H1 (cell line): Measurements from ENCODE around the gene FLNA. TPM values are rescaled to one million over a fixed set of nuclear protein-coding genes. Genes with fewer than 3 reads are reported as not detected.

ENCODE experiments used
- ATF2 ChIP-seq: IDR thresholded peaks from 2 replicates; pipeline ENCODE4 v1.6.1; 2012; ENCODE audit warnings: low read length, inconsistent platforms
- BRCA1 ChIP-seq: IDR thresholded peaks from 2 replicates; pipeline ENCODE4 v1.6.1; 2012; ENCODE audit warnings: low read depth, low read length, improper control_type of control experiment
- RAD21 ChIP-seq, 2 experiments: IDR thresholded peaks in 1 of 2; conservative IDR thresholded peaks in 1 of 2; 2 replicates each; pipeline ENCODE4 v1.6.1; 2011; ENCODE audit warnings: low read depth in 2 of 2, low read length in 2 of 2, improper control_type of control experiment in 1 of 2, inconsistent platforms in 1 of 2, mild to moderate bottlenecking in 1 of 2, moderate library complexity in 1 of 2
- polyA plus RNA-seq, 7 experiments: library from polyadenylated mRNA; depleted of rRNA in 3 of 7; stranded (reverse) in 5 of 7; unstranded in 2 of 7; fragments of >200 nt in 5 of 7; fragments of 200-250 nt in 2 of 7; gene quantifications; 1 replicate in 5 of 7; 2 replicates in 1 of 7; 4 replicates in 1 of 7; pipeline versions ENCODE4 v1.2.1 to v1.2.3, GENCODE V29; 2011 to 2013; ENCODE audit warnings: missing spikeins in 2 of 7, mixed read lengths in 2 of 7
- total RNA-seq: library from RNA; stranded (reverse); fragmentation: NEBNext Ultra II Directional; extraction: Animal tissue kit (Norgen Biotek cat#: 25700); gene quantifications from 2 replicates; pipeline ENCODE4 v1.2.1, GENCODE V29; 2021

Gene FLNA
- total and polyA plus RNA-seq, 2 of the 8 experiments (the other 6 are each of a cell fraction or from before 2014, with no cell fraction given): 315 to 925 TPM

- TF ChIP-seq ATF2: no peak
- no peak for TF ChIP-seq RAD21 (IDR thresholded peaks at IDR 0.05 in 1 of 2, conservative IDR thresholded peaks at IDR 0.05 in 1 of 2; ENCODE audit: low read depth in 2 of 2, low read length in 2 of 2)
- no peak for TF ChIP-seq BRCA1
Measured at GRCh38 chrX:154358829-154359228, 15.6 kb downstream of the FLNA start (continued).
